Spleen (tissue), 11 donors: Measurements from ENCODE around the gene NPRL2. TPM values are rescaled to one million over a fixed set of nuclear protein-coding genes. Genes with fewer than 3 reads are reported as not detected.

ENCODE experiments used
- DNase-seq: peaks from one replicate; pipeline ENCODE4 v3.0.0-alpha.2; 2020
- H3K27ac ChIP-seq, 8 donors: fragments of 200-600 bp; sonication (generic) in 7 of 8; 1 replicate in 4 of 8; 2 replicates in 4 of 8; pipeline versions ENCODE4 v1.5.0 to v1.8.0; 2016 to 2021; ENCODE audit warnings: inconsistent platforms in 4 of 8, mild to moderate bottlenecking in 4 of 8, moderate library complexity in 1 of 8
- H3K27me3 ChIP-seq, 7 donors: fragments of 200-600 bp; sonication (generic) in 6 of 7; replicated peaks in 1 of 7; 1 replicate in 4 of 7; 2 replicates in 3 of 7; pipeline versions ENCODE4 v1.5.0 to v1.8.0; 2016 to 2021; ENCODE audit warnings: inconsistent platforms in 3 of 7, mild to moderate bottlenecking in 1 of 7
- H3K36me3 ChIP-seq, 6 donors: fragments of 200-600 bp; sonication (generic) in 5 of 6; 1 replicate in 4 of 6; 2 replicates in 2 of 6; pipeline versions ENCODE4 v1.5.0 to v1.8.0; 2016 to 2021; ENCODE audit warnings: inconsistent platforms in 2 of 6
- H3K4me1 ChIP-seq, 6 donors: fragments of 200-600 bp; sonication (generic) in 5 of 6; 1 replicate in 3 of 6; 2 replicates in 3 of 6; pipeline versions ENCODE4 v1.5.0 to v1.8.0; 2016 to 2021; ENCODE audit warnings: inconsistent platforms in 3 of 6
- H3K4me3 ChIP-seq, 8 donors: fragments of 200-600 bp; sonication (generic) in 7 of 8; 1 replicate in 4 of 8; 2 replicates in 4 of 8; pipeline versions ENCODE4 v1.5.0 to v1.8.0; 2016 to 2021; ENCODE audit warnings: inconsistent platforms in 4 of 8, mild to moderate bottlenecking in 4 of 8, moderate library complexity in 2 of 8
- H3K9me3 ChIP-seq, 8 donors: fragments of 200-600 bp; sonication (generic) in 7 of 8; 1 replicate in 4 of 8; 2 replicates in 4 of 8; pipeline versions ENCODE4 v1.5.0 to v1.8.0; 2016 to 2021; ENCODE audit warnings: inconsistent platforms in 4 of 8
- CTCF ChIP-seq, 11 experiments: fragments of 200-600 bp in 7 of 11; fragments of 450-650 bp in 4 of 11; sonication (generic) in 4 of 11; IDR thresholded peaks in 8 of 11; conservative IDR thresholded peaks in 3 of 11; 1 replicate in 7 of 11; 2 replicates in 4 of 11; pipeline versions ENCODE4 v1.4.0 to v1.8.0; 2016 to 2021; ENCODE audit warnings: antibody characterized with exemption in 11 of 11, inconsistent platforms in 4 of 11, mild to moderate bottlenecking in 1 of 11
- POLR2A ChIP-seq, 3 donors: fragments of 450-650 bp; IDR thresholded peaks; one replicate each; pipeline ENCODE4 v1.5.1; 2017; ENCODE audit warnings: antibody characterized with exemption in 3 of 3, mild to moderate bottlenecking in 1 of 3
- POLR2AphosphoS5 ChIP-seq, 3 donors: sonication (generic); formaldehyde crosslinking; IDR thresholded peaks; one replicate each; pipeline ENCODE4 v1.5.1; 2017; ENCODE audit warnings: antibody characterized with exemption in 3 of 3
- WGBS, 5 donors: extraction: QIAGEN DNeasy Blood & Tissue Kit in 3 of 5; methylation state at CpG; one replicate each; pipeline versions ENCODE4 v1.1.5 to v1.1.7; 2013 to 2018; 5-methylcytosine and 5-hydroxymethylcytosine counted together
- intact Hi-C: fragments of 100-400 bp; cut with DNase I; formaldehyde crosslinking; loops from one replicate; pipeline ENCODE4 v1.15.0; 2023; ENCODE audit warnings: low total_unique reads
- polyA plus RNA-seq, 3 donors: library from polyadenylated mRNA; stranded (reverse); fragments of 200-250 nt; gene quantifications; one replicate each; pipeline ENCODE4 v1.2.1, GENCODE V29; 2013
- total RNA-seq, 7 donors: library from RNA; depleted of rRNA in 3 of 7; stranded (reverse); fragments of >200 nt in 3 of 7; fragmentation: NEBNext Ultra II Directional in 4 of 7; extraction: Animal tissue kit (Norgen Biotek cat#: 25700) in 4 of 7; gene quantifications; one replicate each; pipeline versions ENCODE4 v1.1.0 to v1.2.1, GENCODE V29; 2016 to 2021
- donor health status: healthy with polysubstance abuse.
- donor health status: DM: no; HTN: no; CAD: no; lungs with moderate emphysema.
- donor health status: DM: no; HTN: no; CAD: no.
- donor health status: Bipolar disorder and iron deficiency.
- donor health status: healthy.
- donor health status: DM: no; HTN: no; CAD: no.
- donor health status: DM: yes; HTN: yes; CAD: no.

The NPRL2 gene
- total and polyA plus RNA-seq, 10 donors: 17.8 to 31.2 (median 22.9) TPM

GRCh38 chr3:50369012-50369670 lies 18.6 kb upstream of the NPRL2 start:
- Histone ChIP-seq H3K4me3 (no peak overlapping the region), H3K9me3 (no peaks in the 10 kb centered on the region), H3K4me1 (peaks cover 0 to 37% (median 19%) of the 10 kb centered on the region in 6 donors), H3K27ac (no peak overlapping the region), H3K27me3 (peaks cover 0 to 14% (median 0%) of the 10 kb centered on the region in 7 donors), H3K36me3 (no peaks in the 10 kb centered on the region)
- intact Hi-C loops: no loop called here
- DNase-seq: no peak
- whole genome bisulfite sequencing, 5 donors: 70 to 83% (median 77%) methylated on average over 9 of the region's 9 CpGs
- TF ChIP-seq POLR2AphosphoS5 (IDR thresholded peaks at IDR 0.05) (no peak), POLR2A (IDR thresholded peaks at IDR 0.05) (no peak), CTCF (IDR thresholded peaks at IDR 0.05 in 8 of 11, conservative IDR thresholded peaks at IDR 0.05 in 3 of 11) (no peak)

DNA sequence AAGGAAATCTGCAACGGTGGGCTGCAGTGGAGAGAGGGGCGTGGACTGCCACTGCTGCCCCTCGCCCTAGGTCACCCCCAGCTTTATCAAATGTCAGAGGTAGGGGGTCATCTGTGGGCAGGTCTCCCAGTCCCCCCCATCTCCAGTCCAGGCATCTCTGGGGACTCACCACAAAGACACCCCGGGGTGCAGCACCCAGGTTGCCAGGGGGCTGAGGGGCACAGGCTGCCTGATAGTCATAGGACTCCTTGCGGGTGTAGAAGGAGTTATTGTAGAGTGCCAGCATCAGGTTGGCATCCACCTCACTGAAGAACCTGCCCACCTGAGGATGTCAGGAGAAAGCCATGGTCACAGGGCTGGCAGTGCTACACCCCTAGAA lies 15.3 kb upstream of the NPRL2 start:
- no peaks in the 10 kb centered on the region for H3K9me3 ChIP-seq
- H3K36me3 ChIP-seq: no peaks in the 10 kb centered on the region
- peak overlapping the region in 4 of 8 donors; percentile 77 to 87 (median 82) for H3K27ac ChIP-seq
- intact Hi-C loops: no loop called here
- DNase-seq: no peak
- no peak for TF ChIP-seq POLR2A (IDR thresholded peaks at IDR 0.05)
- TF ChIP-seq CTCF (IDR thresholded peaks at IDR 0.05 in 8 of 11, conservative IDR thresholded peaks at IDR 0.05 in 3 of 11): no peak
- no peak for TF ChIP-seq POLR2AphosphoS5 (IDR thresholded peaks at IDR 0.05)
- 57 to 82% (median 79%) methylated on average over 1 to 5 of the region's 5 CpGs for WGBS, 5 donors
- H3K27me3 ChIP-seq: peaks cover 0 to 4% (median 0%) of the 10 kb centered on the region in 7 donors
- H3K4me1 ChIP-seq: peaks cover 0 to 39% (median 21%) of the 10 kb centered on the region in 6 donors
- peak overlapping the region in 7 of 8 donors; percentile 50 to 81 (median 59) for H3K4me3 ChIP-seq

GRCh38 chr3:50365080-50365841 lies 14.7 kb upstream of the NPRL2 start:
- Histone ChIP-seq H3K9me3 (no peaks in the 10 kb centered on the region), H3K27me3 (peaks cover 0 to 4% (median 0%) of the 10 kb centered on the region in 7 donors), H3K4me1 (peaks cover 0 to 39% (median 21%) of the 10 kb centered on the region in 6 donors), H3K27ac (peak overlapping the region in 7 of 8 donors; percentile 37 to 87 (median 77)), H3K4me3 (peak overlapping the region; percentile 39 to 81 (median 58)), H3K36me3 (no peaks in the 10 kb centered on the region)
- DNase-seq: peak; percentile 98
- intact Hi-C loops: no loop called here
- TF ChIP-seq POLR2AphosphoS5 (IDR thresholded peaks at IDR 0.05) (peak; percentile 84 to 87 (median 84)), CTCF (IDR thresholded peaks at IDR 0.05 in 8 of 11, conservative IDR thresholded peaks at IDR 0.05 in 3 of 11) (no peak), POLR2A (IDR thresholded peaks at IDR 0.05) (peak in 1 of 3 donors; percentile 25)
- 4 to 38% (median 8%) methylated on average over 12 to 53 of the region's 53 CpGs for WGBS, 5 donors
